IPS DF 6.9 (cell line): ENCODE measurements around the gene PRRG4.

Experiments used
- DNase-seq: peaks from one replicate; pipeline ENCODE4 v3.0.0-alpha.2; 2013; ENCODE audit warnings: low read depth, low spot score
- H3K27ac ChIP-seq: one replicate; pipeline ENCODE4 v1.5.1; 2013; ENCODE audit warnings: low read length, control low read depth
- H3K27me3 ChIP-seq: 2 replicates; pipeline ENCODE4 v1.6.1; 2013; ENCODE audit warnings: mild to moderate bottlenecking, low read length; ENCODE audit not compliant: control insufficient read depth, insufficient read depth
- H3K36me3 ChIP-seq: 2 replicates; pipeline ENCODE4 v1.6.1; 2013; ENCODE audit warnings: low read length; ENCODE audit not compliant: control insufficient read depth, insufficient read depth
- H3K4me1 ChIP-seq: 2 replicates; pipeline ENCODE4 v1.6.1; 2013; ENCODE audit warnings: low read length; ENCODE audit not compliant: control insufficient read depth, insufficient read depth
- H3K4me3 ChIP-seq: 2 replicates; pipeline ENCODE4 v1.5.1; 2013; ENCODE audit warnings: mild to moderate bottlenecking, low read length
- H3K9me3 ChIP-seq: 2 replicates; pipeline ENCODE4 v1.6.1; 2013; ENCODE audit warnings: low read length, inconsistent platforms; ENCODE audit not compliant: control insufficient read depth, insufficient read depth
- WGBS: extraction: QIAGEN DNeasy Blood & Tissue Kit; methylation state at CpG from one replicate; pipeline ENCODE4 v1.1.7; 2013; ENCODE audit warnings: mixed read lengths, missing lambda C conversion rate; ENCODE audit not compliant: insufficient read length, insufficient coverage; 5-methylcytosine and 5-hydroxymethylcytosine counted together

PRRG4 gene

DNA sequence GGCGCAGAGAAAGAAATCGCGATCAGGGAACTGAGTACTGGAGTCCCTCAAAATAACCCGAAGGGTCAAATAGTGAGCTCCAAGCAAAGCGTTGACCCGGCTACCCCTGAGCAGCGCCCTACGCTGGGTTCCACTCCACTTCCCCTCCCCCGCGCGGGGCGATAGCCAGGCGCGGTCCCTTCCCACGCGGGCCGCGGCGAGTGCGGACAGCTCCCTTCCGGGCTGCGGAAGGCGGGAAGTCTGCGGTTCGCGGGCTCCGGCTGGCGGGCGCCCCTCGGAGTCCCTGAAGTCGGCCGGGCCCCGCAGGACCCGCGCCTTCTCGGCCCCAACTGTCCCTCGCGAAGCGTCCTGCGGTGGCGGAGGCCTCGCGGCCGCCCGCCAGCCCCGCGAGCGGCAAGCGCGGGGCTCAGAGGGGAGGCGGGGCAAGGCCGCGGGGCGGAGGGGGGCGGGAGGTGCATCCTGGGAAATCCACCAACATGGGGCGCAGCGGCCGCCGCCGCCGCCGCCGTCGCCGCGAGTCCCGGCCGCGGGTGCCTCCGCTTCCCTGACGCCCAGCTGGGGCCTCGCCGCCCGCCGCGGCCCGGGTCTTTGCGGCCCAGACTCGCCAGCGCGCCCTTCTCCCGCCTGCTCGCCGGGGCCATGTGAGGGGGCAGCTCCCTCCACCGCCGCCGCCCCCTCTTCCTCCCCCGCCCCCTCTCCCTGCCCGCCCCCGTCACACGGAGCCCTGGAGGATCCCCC lies 62.8 kb downstream of the PRRG4 start, which contains the start of gene QSER1:
TSS of gene QSER1 (plus strand) at position 457 of the 738 bp plus-strand sequence. CDS start 315 bp downstream, outside the sequence.
- Histone ChIP-seq H3K27ac (peak within 1 kb of the TSS; percentile 1), H3K36me3 (no peaks in the 10 kb centered on the region), H3K4me1 (0 out of 2 replicates have a peak, but pooled peaks cover 2% of the 10 kb centered on the region), H3K27me3 (no peaks in the 10 kb centered on the region), H3K4me3 (peak within 1 kb of the TSS; percentile 59), H3K9me3 (no peaks in the 10 kb centered on the region)
- DNase-seq, result no peak
- no CpG with 5 or more reads among the region's 91 CpGs for WGBS

DNA sequence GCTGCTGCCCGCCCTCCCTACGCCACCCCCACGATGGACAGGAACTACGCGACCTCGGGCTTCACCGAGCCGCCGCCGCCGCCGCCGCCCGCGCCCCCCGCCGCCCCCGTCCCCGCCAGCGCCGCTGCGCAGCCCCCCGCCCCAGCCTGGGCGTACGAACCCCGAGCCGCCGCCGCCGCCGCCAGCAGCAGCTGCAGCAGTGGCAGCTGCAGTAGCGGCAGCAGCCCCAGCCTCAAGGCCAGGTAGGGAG lies 63.3 kb downstream of the PRRG4 start:
- Histone ChIP-seq H3K9me3 (no peaks in the 10 kb centered on the region), H3K36me3 (no peaks in the 10 kb centered on the region), H3K4me1 (0 out of 2 replicates have a peak, but pooled peaks cover 2% of the 10 kb centered on the region), H3K27me3 (no peaks in the 10 kb centered on the region), H3K27ac (no peak overlapping the region), H3K4me3 (peak overlapping the region; percentile 59; the same call in 1 of the 2 replicates)
- no CpG with 5 or more reads among the region's 32 CpGs for WGBS
- DNase-seq, result no peak

DNA sequence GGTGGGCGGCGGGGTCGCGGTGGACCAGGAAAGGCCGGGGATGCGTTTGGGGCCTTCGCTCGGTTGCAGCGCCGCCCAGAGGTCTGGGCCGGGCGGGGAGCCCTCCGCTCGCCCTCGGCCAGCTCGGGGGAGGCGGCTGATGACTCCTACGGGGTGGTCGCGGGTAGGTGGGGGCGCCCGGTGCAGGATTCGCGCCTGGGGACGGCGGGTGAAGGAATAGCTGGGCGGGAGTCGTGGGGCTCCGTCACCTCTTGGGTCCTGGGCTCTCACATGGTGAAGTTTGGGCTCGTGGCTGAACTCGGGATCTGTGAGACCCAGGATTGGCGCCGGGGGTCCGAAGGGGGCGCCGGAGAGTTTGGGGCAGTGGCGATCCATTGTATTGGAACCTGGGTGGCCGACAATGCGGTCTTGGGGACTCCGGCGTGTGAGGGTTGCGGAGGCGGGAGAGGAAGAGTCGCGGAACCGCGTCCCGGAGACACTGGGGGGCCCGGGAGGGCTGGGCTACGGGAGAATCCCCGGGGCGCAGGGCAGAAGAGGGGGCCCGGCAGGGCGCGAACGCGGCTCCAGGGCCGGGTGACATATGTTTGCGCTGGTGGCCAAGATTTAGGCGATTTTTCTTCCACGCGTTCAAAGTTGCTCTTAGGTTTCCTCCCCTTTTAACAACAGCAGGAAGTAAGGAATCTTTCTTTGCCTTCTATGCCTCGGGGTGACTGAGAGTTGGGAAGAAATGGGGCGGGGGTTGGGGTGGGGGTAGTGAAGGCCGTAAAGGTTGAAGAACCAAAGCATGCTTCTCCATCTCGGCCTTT lies 63.8 kb downstream of the PRRG4 start:
- Histone ChIP-seq H3K36me3 (no peaks in the 10 kb centered on the region), H3K4me1 (0 out of 2 replicates have a peak, but pooled peaks cover 4% of the 10 kb centered on the region), H3K27ac (no peak overlapping the region), H3K9me3 (no peaks in the 10 kb centered on the region), H3K27me3 (no peaks in the 10 kb centered on the region), H3K4me3 (peak overlapping the region; percentile 59)
- no peak for DNase-seq
- no CpG with 5 or more reads among the region's 66 CpGs for WGBS

- Histone ChIP-seq H3K4me3 (peak overlapping the region; percentile 59; the same call in 1 of the 2 replicates), H3K4me1 (0 out of 2 replicates have a peak, but pooled peaks cover 4% of the 10 kb centered on the region), H3K36me3 (peaks cover 2% of the 10 kb centered on the region; the same call in 1 of the 2 replicates), H3K27ac (no peak overlapping the region), H3K27me3 (no peaks in the 10 kb centered on the region), H3K9me3 (no peaks in the 10 kb centered on the region)
- no peak for DNase-seq
- WGBS, result no CpG with 5 or more reads among the region's 14 CpGs
Observed at GRCh38 chr11:32894149-32894827, 64.6 kb downstream of the PRRG4 start.

DNA sequence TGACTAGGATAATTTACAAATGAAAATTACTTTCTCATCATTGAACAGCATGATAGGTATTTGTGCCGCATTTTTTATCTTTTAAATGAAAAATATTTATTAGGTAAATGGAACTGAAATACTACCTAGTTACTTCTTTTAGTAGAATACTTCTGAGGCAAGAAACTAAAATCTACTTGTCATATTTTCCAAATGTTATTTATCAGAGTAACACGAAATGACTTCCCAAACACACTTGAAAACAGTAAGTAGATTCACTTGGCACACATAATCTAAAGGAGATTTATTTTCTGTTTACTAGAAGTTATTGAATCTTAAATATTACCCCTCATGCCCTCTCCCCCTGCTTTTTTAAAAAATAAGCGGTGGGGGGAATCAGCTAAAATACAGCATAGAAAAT lies 65.2 kb downstream of the PRRG4 start:
- Histone ChIP-seq H3K9me3 (no peaks in the 10 kb centered on the region), H3K36me3 (peaks cover 2% of the 10 kb centered on the region; the same call in 1 of the 2 replicates), H3K4me1 (0 out of 2 replicates have a peak, but pooled peaks cover 4% of the 10 kb centered on the region), H3K27me3 (no peaks in the 10 kb centered on the region), H3K27ac (no peak overlapping the region), H3K4me3 (no peak overlapping the region; the same call in 1 of the 2 replicates)
- WGBS, result no CpG with 5 or more reads among the region's 3 CpGs
- no peak for DNase-seq

DNA sequence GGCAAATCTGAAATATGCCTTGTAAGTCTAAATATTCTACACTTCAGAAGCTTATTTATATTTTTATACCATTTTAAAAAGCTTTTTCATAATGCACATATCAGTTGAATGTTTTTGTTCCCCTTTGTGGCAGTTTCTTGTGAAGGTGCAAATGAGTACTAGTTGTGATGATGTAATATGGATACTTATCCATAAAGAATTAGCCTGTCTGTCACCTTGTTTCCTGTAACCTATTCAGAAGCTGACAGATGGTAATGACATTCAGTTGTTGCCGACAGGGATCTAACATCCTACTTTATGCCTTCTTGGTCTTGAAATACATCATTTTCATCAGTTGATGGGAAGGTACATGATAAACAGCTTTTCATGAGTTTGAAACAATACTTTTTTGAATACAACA lies 65.7 kb downstream of the PRRG4 start:
- Histone ChIP-seq H3K4me3 (no peak overlapping the region), H3K27ac (no peak overlapping the region), H3K4me1 (0 out of 2 replicates have a peak, but pooled peaks cover 2% of the 10 kb centered on the region), H3K27me3 (no peaks in the 10 kb centered on the region), H3K9me3 (no peaks in the 10 kb centered on the region), H3K36me3 (peaks cover 2% of the 10 kb centered on the region; the same call in 1 of the 2 replicates)
- no CpG with 5 or more reads among the region's 1 CpG for WGBS
- DNase-seq, result no peak

GRCh38 chr11:32897103-32897502 lies 67.4 kb downstream of the PRRG4 start:
- Histone ChIP-seq H3K4me1 (peaks cover 2% of the 10 kb centered on the region), H3K27ac (no peak overlapping the region), H3K4me3 (no peak overlapping the region), H3K27me3 (no peaks in the 10 kb centered on the region), H3K36me3 (peaks cover 5% of the 10 kb centered on the region; the same call in 1 of the 2 replicates), H3K9me3 (no peaks in the 10 kb centered on the region)
- no peak for DNase-seq
- WGBS, result no CpG with 5 or more reads among the region's 1 CpG

GRCh38 chr11:32899438-32899837 lies 69.7 kb downstream of the PRRG4 start:
- no peaks in the 10 kb centered on the region for H3K27me3 ChIP-seq
- H3K36me3 ChIP-seq, result peaks cover 5% of the 10 kb centered on the region; the same call in 1 of the 2 replicates
- H3K27ac ChIP-seq, result no peak overlapping the region
- peaks cover 2% of the 10 kb centered on the region for H3K4me1 ChIP-seq
- no peak for DNase-seq
- no peak overlapping the region for H3K4me3 ChIP-seq
- no peaks in the 10 kb centered on the region for H3K9me3 ChIP-seq

DNA sequence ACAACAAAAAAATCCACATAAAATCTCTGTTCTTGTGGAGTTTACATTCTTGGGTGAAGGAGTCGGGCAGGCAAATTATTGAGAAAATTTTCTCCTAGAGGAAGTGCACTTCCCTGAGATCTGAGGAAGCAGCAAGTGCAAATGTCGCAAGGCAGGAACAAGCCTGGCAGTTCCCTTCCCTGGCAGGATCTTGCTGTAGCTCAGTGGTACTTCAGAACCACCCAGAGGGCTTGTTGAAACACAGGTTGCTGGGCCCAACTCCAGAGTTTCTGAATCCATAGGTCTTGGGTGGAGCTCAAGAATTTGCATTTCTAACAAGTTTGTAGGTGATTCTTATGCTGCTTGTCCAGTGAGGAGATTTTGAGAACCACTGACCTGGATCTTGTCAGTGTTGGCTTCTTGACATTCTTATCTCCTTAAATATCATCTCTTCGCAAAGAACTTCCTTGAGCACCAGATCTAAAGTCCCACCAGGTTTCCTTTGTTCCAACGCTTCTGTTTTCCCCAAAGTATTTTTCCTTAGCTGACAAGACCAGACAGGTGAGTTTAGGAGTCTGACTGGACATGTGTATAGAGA lies 72.5 kb downstream of the PRRG4 start:
- Histone ChIP-seq H3K4me1 (peaks cover 2% of the 10 kb centered on the region), H3K36me3 (peaks cover 5% of the 10 kb centered on the region; the same call in 1 of the 2 replicates), H3K27me3 (no peaks in the 10 kb centered on the region), H3K4me3 (no peak overlapping the region), H3K27ac (no peak overlapping the region), H3K9me3 (no peaks in the 10 kb centered on the region)
- WGBS, result no CpG with 5 or more reads among the region's 4 CpGs
- DNase-seq, result no peak
